ENCODE data around the gene INPP5A. TPM values are rescaled to one million over a fixed set of nuclear protein-coding genes. Genes with fewer than 3 reads are reported as not detected.

The INPP5A gene
- total RNA-seq, 1 experiment from 2014 or later = 44.5 TPM

- no peak for DNase-seq
- H3K27me3 ChIP-seq (replicated peaks; ENCODE audit: control insufficient read depth, insufficient read depth, low read length) = no peaks in the 10 kb centered on the region
- H3K9me3 ChIP-seq = peaks cover 14% of the 10 kb centered on the region
- H3K4me3 Mint-ChIP-seq (ENCODE audit: unreplicated experiment) = no peak overlapping the region
- peaks cover 13% of the 10 kb centered on the region for H3K9me3 Mint-ChIP-seq (ENCODE audit: unreplicated experiment)
- H3K4me1 ChIP-seq = no peaks in the 10 kb centered on the region
- H3K36me3 ChIP-seq (ENCODE audit: control insufficient read depth, insufficient read depth, low read length) = no peaks in the 10 kb centered on the region
- H3K27me3 Mint-ChIP-seq (ENCODE audit: insufficient read depth, unreplicated experiment) = no peaks in the 10 kb centered on the region
- H3K27ac Mint-ChIP-seq (ENCODE audit: unreplicated experiment) = no peak overlapping the region
- H3K4me3 ChIP-seq (ENCODE audit: low read depth, low read length) = no peak overlapping the region
- TF ChIP-seq, protein P1, sequence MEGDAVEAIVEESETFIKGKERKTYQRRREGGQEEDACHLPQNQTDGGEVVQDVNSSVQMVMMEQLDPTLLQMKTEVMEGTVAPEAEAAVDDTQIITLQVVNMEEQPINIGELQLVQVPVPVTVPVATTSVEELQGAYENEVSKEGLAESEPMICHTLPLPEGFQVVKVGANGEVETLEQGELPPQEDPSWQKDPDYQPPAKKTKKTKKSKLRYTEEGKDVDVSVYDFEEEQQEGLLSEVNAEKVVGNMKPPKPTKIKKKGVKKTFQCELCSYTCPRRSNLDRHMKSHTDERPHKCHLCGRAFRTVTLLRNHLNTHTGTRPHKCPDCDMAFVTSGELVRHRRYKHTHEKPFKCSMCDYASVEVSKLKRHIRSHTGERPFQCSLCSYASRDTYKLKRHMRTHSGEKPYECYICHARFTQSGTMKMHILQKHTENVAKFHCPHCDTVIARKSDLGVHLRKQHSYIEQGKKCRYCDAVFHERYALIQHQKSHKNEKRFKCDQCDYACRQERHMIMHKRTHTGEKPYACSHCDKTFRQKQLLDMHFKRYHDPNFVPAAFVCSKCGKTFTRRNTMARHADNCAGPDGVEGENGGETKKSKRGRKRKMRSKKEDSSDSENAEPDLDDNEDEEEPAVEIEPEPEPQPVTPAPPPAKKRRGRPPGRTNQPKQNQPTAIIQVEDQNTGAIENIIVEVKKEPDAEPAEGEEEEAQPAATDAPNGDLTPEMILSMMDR (IDR thresholded peaks at IDR 0.05; ENCODE audit: insufficient read depth in 1 of 2, low read depth in 1 of 2, low read length in 1 of 2, severe bottlenecking in 1 of 2, unreplicated experiment in 1 of 2) = no peak
- BruUV-seq (replicated peaks) = no TSS peak
- intact Hi-C loops (cut with micrococcal nuclease; ENCODE audit: unreplicated experiment) = no loop called here
- POLR2A ChIA-PET = no interaction called here
- peaks cover 9% of the 10 kb centered on the region for H3K36me3 Mint-ChIP-seq (ENCODE audit: insufficient read depth, unreplicated experiment)
- H3K4me1 Mint-ChIP-seq (ENCODE audit: low read depth, unreplicated experiment) = no peaks in the 10 kb centered on the region
- CTCF ChIA-PET = no interaction called here
Observed at GRCh38 chr10:132619927-132620326, 82.3 kb downstream of the INPP5A start.

GRCh38 chr10:132624061-132624846, 86.7 kb downstream of the INPP5A start:
- Mint-ChIP-seq H3K4me3 (ENCODE audit: unreplicated experiment) (no peak overlapping the region), H3K36me3 (ENCODE audit: insufficient read depth, unreplicated experiment) (peaks cover 13% of the 10 kb centered on the region), H3K27ac (ENCODE audit: unreplicated experiment) (no peak overlapping the region), H3K9me3 (ENCODE audit: unreplicated experiment) (peaks cover 13% of the 10 kb centered on the region), H3K27me3 (ENCODE audit: insufficient read depth, unreplicated experiment) (no peaks in the 10 kb centered on the region), H3K4me1 (ENCODE audit: low read depth, unreplicated experiment) (no peaks in the 10 kb centered on the region)
- ChIA-PET CTCF (no interaction called here), POLR2A (no interaction called here)
- Histone ChIP-seq H3K9me3 (peaks cover 10% of the 10 kb centered on the region), H3K27me3 (replicated peaks; ENCODE audit: control insufficient read depth, insufficient read depth, low read length) (no peaks in the 10 kb centered on the region), H3K4me1 (no peaks in the 10 kb centered on the region), H3K36me3 (ENCODE audit: control insufficient read depth, insufficient read depth, low read length) (no peaks in the 10 kb centered on the region), H3K4me3 (ENCODE audit: low read depth, low read length) (no peak overlapping the region)
- TF ChIP-seq, protein P1 (IDR thresholded peaks at IDR 0.05; ENCODE audit: insufficient read depth in 1 of 2, low read depth in 1 of 2, low read length in 1 of 2, severe bottlenecking in 1 of 2, unreplicated experiment in 1 of 2) = no peak
- BruUV-seq (replicated peaks) = no TSS peak
- DNase-seq = peak in 1 of 2 experiments; percentile 22
- intact Hi-C loops (cut with micrococcal nuclease; ENCODE audit: unreplicated experiment) = no loop called here

DNA sequence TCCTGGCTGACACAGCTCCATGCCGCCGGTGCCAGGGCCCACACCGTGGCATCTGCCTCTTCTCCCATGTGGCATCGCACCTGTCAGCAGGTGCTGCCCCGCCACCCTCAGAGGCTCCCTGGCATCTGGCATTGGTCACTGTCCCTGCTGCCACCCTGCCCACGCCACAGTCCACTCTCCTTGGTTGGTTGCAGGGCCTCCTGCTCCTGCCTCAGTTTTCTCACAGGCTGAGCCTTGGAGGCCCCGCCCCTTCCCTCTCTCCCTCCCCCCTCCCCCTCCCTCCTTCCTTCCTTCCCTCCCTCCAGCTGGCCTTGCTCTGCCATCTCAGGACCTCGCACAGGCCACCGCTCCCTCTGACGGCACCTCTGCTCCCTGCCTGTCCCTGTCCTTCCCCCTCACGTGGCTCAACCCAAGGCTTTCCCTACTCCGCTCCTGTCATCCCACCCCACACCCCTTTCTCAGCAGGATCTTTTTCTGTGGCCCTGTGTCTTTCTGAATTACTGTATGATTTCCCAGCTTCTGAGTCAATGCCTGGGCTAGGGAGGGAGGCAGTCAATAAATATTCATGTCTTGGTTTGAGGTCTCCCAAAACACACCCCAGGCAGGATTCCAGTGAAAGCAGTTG, 87.4 kb downstream of the INPP5A start:
- Histone ChIP-seq H3K9me3 (peaks cover 3% of the 10 kb centered on the region), H3K4me1 (no peaks in the 10 kb centered on the region), H3K4me3 (ENCODE audit: low read depth, low read length) (no peak overlapping the region), H3K36me3 (ENCODE audit: control insufficient read depth, insufficient read depth, low read length) (no peaks in the 10 kb centered on the region), H3K27me3 (replicated peaks; ENCODE audit: control insufficient read depth, insufficient read depth, low read length) (no peaks in the 10 kb centered on the region)
- Mint-ChIP-seq H3K27ac (ENCODE audit: unreplicated experiment) (no peak overlapping the region), H3K27me3 (ENCODE audit: insufficient read depth, unreplicated experiment) (no peaks in the 10 kb centered on the region), H3K4me3 (ENCODE audit: unreplicated experiment) (no peak overlapping the region), H3K9me3 (ENCODE audit: unreplicated experiment) (peaks cover 13% of the 10 kb centered on the region), H3K36me3 (ENCODE audit: insufficient read depth, unreplicated experiment) (peaks cover 13% of the 10 kb centered on the region), H3K4me1 (ENCODE audit: low read depth, unreplicated experiment) (no peaks in the 10 kb centered on the region)
- CTCF ChIA-PET = no interaction called here
- no TSS peak for BruUV-seq (replicated peaks)
- intact Hi-C loops (cut with micrococcal nuclease; ENCODE audit: unreplicated experiment) = no loop called here
- TF ChIP-seq, protein P1 (IDR thresholded peaks at IDR 0.05; ENCODE audit: insufficient read depth in 1 of 2, low read depth in 1 of 2, low read length in 1 of 2, severe bottlenecking in 1 of 2, unreplicated experiment in 1 of 2) = no peak
- DNase-seq = peak in 1 of 2 experiments; percentile 17
- POLR2A ChIA-PET = no interaction called here
